ENCODE data around the gene ZNF740.

- TF ChIP-seq CBX5 (IDR thresholded peaks at IDR 0.05; ENCODE audit: low read depth, low read length) (no peak), POLR2A (IDR thresholded peaks at IDR 0.05; ENCODE audit: control extremely low read depth in 1 of 2, low read depth in 2 of 2, low read length in 2 of 2) (no peak), CTCF (IDR thresholded peaks at IDR 0.05; ENCODE audit: control extremely low read depth in 1 of 3, insufficient read depth in 1 of 3, low read depth in 1 of 3, low read length in 3 of 3) (no peak), SP2 (IDR thresholded peaks at IDR 0.05; ENCODE audit: low read length) (no peak), FOSL1 (IDR thresholded peaks at IDR 0.05; ENCODE audit: insufficient read depth, low read depth, low read length) (no peak), CHD1 (IDR thresholded peaks at IDR 0.05; ENCODE audit: low read depth, low read length) (no peak), RAD21 (IDR thresholded peaks at IDR 0.05 in 1 of 2, conservative IDR thresholded peaks at IDR 0.05 in 1 of 2; ENCODE audit: low read depth in 2 of 2, low read length in 2 of 2) (no peak), TEAD4 (IDR thresholded peaks at IDR 0.05; ENCODE audit: low read depth, low read length) (no peak), CBX8 (IDR thresholded peaks at IDR 0.05; ENCODE audit: borderline replicate concordance, low read depth, low read length) (no peak), TAF1 (IDR thresholded peaks at IDR 0.05; ENCODE audit: low read depth, low read length) (no peak), EZH2 (IDR thresholded peaks at IDR 0.05; ENCODE audit: low read depth, low read length, severe bottlenecking) (no peak), MAFK (IDR thresholded peaks at IDR 0.05; ENCODE audit: low read depth, low read length) (no peak)
Observed at GRCh38 chr12:53201639-53202038, 21.1 kb downstream of the ZNF740 start.
